HUDEP-2 (cell line): ENCODE data around the gene SCRN3.

Experiments used
- DNase-seq, 76 experiments: peaks; one replicate each; lab custom pipeline; 2025; ENCODE audit not compliant: unreplicated experiment in 76 of 76; lab: John Stamatoyannopoulos, UW

Gene SCRN3

DNA sequence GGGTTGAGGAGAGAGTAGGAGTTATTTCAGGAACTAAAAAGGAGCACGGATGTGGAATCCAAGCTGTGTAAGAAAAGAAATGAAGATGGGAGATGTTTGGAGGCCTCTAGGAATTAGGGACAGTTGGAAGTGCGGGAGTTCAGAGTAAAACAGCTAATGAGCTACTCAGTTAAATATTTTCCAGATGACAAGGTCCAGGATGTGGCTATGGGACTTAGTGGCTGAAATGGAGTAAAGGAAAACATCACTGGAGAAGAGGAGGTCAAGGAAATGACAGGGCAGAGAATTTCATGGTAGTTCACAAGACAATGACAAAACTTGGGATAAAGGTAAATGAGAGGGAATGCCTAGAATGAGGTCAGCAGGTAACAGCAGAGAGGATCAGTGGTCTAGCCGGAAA lies 78.3 kb downstream of the SCRN3 start:
- DNase-seq: no peak

DNA sequence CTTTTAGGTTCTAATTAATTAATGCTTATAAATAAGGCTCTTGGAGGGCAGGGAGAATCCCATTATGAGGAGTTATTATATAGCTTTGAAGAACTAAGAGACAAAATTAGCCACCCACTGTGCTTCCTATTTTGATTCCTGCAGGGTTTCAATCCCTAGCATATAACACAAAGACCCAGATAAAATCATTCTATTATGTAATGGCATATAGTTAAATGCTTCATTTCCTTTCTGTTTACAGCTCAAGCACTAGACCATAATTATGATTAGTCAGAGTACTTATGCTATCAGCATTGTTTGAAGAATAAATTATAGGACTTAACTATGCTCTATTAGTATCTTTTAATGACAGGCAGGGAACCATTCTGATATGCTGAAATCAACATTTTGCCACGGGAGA lies 82.2 kb downstream of the SCRN3 start:
- DNase-seq: no peak
